ENCODE measurements around the gene TXNDC8.

GRCh38 chr9:110255463-110256379 is 81.9 kb downstream of the TXNDC8 start:
- TF ChIP-seq GATA2 (IDR thresholded peaks at IDR 0.05; ENCODE audit: low read depth, low read length) (no peak), GATA3 (IDR thresholded peaks at IDR 0.05; ENCODE audit: low read depth, low read length) (no peak)

Data from SH-SY5Y (cell line).